SK-N-SH (cell line): Measurements from ENCODE around the gene CFHR2.

ENCODE experiments used
- CHD2 ChIP-seq: fragments of 150-350 bp; IDR thresholded peaks from 2 replicates; pipeline ENCODE4 v1.6.1; 2018; ENCODE audit warnings: low read length; ENCODE audit not compliant: partially characterized antibody
- EP300 ChIP-seq, 2 experiments: IDR thresholded peaks; 2 replicates each; pipeline versions ENCODE4 v1.4.0 to v1.6.1; 2012; ENCODE audit warnings: borderline replicate concordance in 1 of 2, low read depth in 1 of 2, low read length in 1 of 2
- FOXM1 ChIP-seq: IDR thresholded peaks from 2 replicates; pipeline ENCODE4 v1.4.0; 2012; ENCODE audit warnings: low read depth, mild to moderate bottlenecking
- NRF1 ChIP-seq: IDR thresholded peaks from 2 replicates; pipeline ENCODE4 v1.6.1; 2012; ENCODE audit warnings: low read depth, mild to moderate bottlenecking, low read length
- POLR2AphosphoS5 ChIP-seq: IDR thresholded peaks from 2 replicates; pipeline ENCODE4 v1.6.1; 2012; ENCODE audit warnings: low read depth, low read length
- RAD21 ChIP-seq: IDR thresholded peaks from 2 replicates; pipeline ENCODE4 v1.6.1; 2012; ENCODE audit warnings: mild to moderate bottlenecking, low read length
- RCOR1 ChIP-seq: fragments of 150-350 bp; IDR thresholded peaks from 2 replicates; pipeline ENCODE4 v1.6.1; 2017; ENCODE audit warnings: antibody characterized with exemption, low read length
- RFX5 ChIP-seq: IDR thresholded peaks from 2 replicates; pipeline ENCODE4 v1.6.1; 2012; ENCODE audit warnings: mild to moderate bottlenecking, improper control_type of control experiment, low read length
- SMC3 ChIP-seq: IDR thresholded peaks from 2 replicates; pipeline ENCODE4 v1.6.1; 2012; ENCODE audit warnings: low read depth, low read length, improper control_type of control experiment
- TAF1 ChIP-seq: IDR thresholded peaks from 2 replicates; pipeline ENCODE4 v1.6.1; 2012; ENCODE audit warnings: low read depth, mild to moderate bottlenecking, low read length, moderate library complexity, borderline replicate concordance
- TCF12 ChIP-seq: IDR thresholded peaks from 2 replicates; pipeline ENCODE4 v1.4.0; 2012
- TF ChIP-seq, protein P1 (sequence below): fragments of 200-600 bp; sonication (generic); IDR thresholded peaks from 2 replicates; pipeline ENCODE4 v1.6.1; 2017; ENCODE audit warnings: antibody characterized with exemption, mild to moderate bottlenecking, moderate library complexity
- TF ChIP-seq, protein P2 (sequence below): IDR thresholded peaks from 2 replicates; pipeline ENCODE4 v1.6.1; 2012; ENCODE audit warnings: mild to moderate bottlenecking, low read depth, low read length, moderate library complexity
- TF ChIP-seq, protein P3 (sequence below): fragments of 150-350 bp; IDR thresholded peaks from 2 replicates; pipeline ENCODE4 v1.6.1; 2017; ENCODE audit warnings: antibody characterized with exemption, low read length, low read depth, borderline replicate concordance

DNA sequence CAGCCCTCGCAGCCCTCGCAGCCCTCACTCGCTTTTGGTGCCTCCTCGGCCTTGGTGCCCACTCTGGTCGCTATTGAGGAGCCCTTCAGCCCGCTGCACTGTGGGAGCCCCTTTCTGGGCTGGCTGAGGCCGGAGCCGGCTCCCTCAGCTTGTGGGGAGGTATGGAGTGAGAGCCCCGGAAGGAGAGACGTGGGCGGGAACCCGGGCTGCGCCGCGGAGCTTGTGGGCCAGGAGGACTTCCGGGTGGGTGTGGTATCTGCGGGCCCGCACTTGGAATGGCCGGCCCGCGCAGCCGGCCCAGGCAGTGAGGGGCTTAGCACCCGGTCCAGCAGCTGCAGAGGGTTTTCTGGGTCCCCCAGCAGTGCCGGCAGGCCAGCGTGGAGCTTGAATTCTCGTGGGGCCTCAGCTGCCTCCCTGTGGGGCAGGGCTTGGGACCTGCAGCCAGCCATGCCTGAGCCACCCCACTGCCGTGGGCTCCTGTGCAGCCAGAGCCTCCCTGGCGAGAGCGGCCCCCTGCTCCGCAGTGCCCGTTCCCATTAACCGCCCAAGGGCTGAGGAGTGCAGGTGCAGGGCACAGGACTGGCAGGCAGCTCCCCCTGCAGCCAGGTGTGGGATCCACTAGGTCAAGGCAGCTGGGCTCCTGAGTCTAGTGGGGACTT lies 9.9 kb upstream of the CFHR2 start:
- TF ChIP-seq SMC3 (no peak), NRF1 (no peak), TAF1 (no peak), FOXM1 (no peak), RCOR1 (no peak), POLR2AphosphoS5 (no peak), RFX5 (no peak), EP300 (IDR thresholded peaks at IDR 0.05; ENCODE audit: borderline replicate concordance in 1 of 2, low read depth in 1 of 2, low read length in 1 of 2) (no peak), CHD2 (no peak), RAD21 (no peak), TCF12 (no peak)
- TF ChIP-seq, protein P1, sequence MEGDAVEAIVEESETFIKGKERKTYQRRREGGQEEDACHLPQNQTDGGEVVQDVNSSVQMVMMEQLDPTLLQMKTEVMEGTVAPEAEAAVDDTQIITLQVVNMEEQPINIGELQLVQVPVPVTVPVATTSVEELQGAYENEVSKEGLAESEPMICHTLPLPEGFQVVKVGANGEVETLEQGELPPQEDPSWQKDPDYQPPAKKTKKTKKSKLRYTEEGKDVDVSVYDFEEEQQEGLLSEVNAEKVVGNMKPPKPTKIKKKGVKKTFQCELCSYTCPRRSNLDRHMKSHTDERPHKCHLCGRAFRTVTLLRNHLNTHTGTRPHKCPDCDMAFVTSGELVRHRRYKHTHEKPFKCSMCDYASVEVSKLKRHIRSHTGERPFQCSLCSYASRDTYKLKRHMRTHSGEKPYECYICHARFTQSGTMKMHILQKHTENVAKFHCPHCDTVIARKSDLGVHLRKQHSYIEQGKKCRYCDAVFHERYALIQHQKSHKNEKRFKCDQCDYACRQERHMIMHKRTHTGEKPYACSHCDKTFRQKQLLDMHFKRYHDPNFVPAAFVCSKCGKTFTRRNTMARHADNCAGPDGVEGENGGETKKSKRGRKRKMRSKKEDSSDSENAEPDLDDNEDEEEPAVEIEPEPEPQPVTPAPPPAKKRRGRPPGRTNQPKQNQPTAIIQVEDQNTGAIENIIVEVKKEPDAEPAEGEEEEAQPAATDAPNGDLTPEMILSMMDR: no peak
- TF ChIP-seq, protein P2, sequence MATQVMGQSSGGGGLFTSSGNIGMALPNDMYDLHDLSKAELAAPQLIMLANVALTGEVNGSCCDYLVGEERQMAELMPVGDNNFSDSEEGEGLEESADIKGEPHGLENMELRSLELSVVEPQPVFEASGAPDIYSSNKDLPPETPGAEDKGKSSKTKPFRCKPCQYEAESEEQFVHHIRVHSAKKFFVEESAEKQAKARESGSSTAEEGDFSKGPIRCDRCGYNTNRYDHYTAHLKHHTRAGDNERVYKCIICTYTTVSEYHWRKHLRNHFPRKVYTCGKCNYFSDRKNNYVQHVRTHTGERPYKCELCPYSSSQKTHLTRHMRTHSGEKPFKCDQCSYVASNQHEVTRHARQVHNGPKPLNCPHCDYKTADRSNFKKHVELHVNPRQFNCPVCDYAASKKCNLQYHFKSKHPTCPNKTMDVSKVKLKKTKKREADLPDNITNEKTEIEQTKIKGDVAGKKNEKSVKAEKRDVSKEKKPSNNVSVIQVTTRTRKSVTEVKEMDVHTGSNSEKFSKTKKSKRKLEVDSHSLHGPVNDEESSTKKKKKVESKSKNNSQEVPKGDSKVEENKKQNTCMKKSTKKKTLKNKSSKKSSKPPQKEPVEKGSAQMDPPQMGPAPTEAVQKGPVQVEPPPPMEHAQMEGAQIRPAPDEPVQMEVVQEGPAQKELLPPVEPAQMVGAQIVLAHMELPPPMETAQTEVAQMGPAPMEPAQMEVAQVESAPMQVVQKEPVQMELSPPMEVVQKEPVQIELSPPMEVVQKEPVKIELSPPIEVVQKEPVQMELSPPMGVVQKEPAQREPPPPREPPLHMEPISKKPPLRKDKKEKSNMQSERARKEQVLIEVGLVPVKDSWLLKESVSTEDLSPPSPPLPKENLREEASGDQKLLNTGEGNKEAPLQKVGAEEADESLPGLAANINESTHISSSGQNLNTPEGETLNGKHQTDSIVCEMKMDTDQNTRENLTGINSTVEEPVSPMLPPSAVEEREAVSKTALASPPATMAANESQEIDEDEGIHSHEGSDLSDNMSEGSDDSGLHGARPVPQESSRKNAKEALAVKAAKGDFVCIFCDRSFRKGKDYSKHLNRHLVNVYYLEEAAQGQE: no peak
- TF ChIP-seq, protein P3, sequence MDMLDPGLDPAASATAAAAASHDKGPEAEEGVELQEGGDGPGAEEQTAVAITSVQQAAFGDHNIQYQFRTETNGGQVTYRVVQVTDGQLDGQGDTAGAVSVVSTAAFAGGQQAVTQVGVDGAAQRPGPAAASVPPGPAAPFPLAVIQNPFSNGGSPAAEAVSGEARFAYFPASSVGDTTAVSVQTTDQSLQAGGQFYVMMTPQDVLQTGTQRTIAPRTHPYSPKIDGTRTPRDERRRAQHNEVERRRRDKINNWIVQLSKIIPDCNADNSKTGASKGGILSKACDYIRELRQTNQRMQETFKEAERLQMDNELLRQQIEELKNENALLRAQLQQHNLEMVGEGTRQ: no peak
